ENCODE data around the gene RAP1GAP.

Gene RAP1GAP

GRCh38 chr1:21644906-21645305, 24.3 kb downstream of the RAP1GAP start:
- DNase-seq (ENCODE audit: low read depth), result no peak
- TF ChIP-seq CTCF (conservative IDR thresholded peaks at IDR 0.05; ENCODE audit: control insufficient read depth, insufficient read depth, low read depth, low read length), result no peak

GRCh38 chr1:21644348-21644747, 24.8 kb downstream of the RAP1GAP start:
- TF ChIP-seq CTCF (conservative IDR thresholded peaks at IDR 0.05; ENCODE audit: control insufficient read depth, insufficient read depth, low read depth, low read length), result no peak
- no peak for DNase-seq (ENCODE audit: low read depth)
- no peak overlapping the region for H3K4me3 ChIP-seq (ENCODE audit: control insufficient read depth, low read depth, low read length)

More at GRCh38 chr1:21644906-21645305, 24.3 kb downstream of the RAP1GAP start:
- H3K4me3 ChIP-seq (ENCODE audit: control insufficient read depth, low read depth, low read length), result no peak overlapping the region

GRCh38 chr1:21643624-21644023, 25.5 kb downstream of the RAP1GAP start:
- TF ChIP-seq CTCF (conservative IDR thresholded peaks at IDR 0.05; ENCODE audit: control insufficient read depth, insufficient read depth, low read depth, low read length), result no peak
- no peak overlapping the region for H3K4me3 ChIP-seq (ENCODE audit: control insufficient read depth, low read depth, low read length)
- no peak for DNase-seq (ENCODE audit: low read depth)

GRCh38 chr1:21641967-21642739, 27.0 kb downstream of the RAP1GAP start:
- TF ChIP-seq CTCF (conservative IDR thresholded peaks at IDR 0.05; ENCODE audit: control insufficient read depth, insufficient read depth, low read depth, low read length), result no peak
- no peak for DNase-seq (ENCODE audit: low read depth)
- no peak overlapping the region for H3K4me3 ChIP-seq (ENCODE audit: control insufficient read depth, low read depth, low read length)

- H3K4me3 ChIP-seq (ENCODE audit: control insufficient read depth, low read depth, low read length), result no peak overlapping the region
- DNase-seq (ENCODE audit: low read depth), result no peak
- no peak for TF ChIP-seq CTCF (conservative IDR thresholded peaks at IDR 0.05; ENCODE audit: control insufficient read depth, insufficient read depth, low read depth, low read length)
These were observed 27.6 kb downstream of the RAP1GAP start for GRCh38 chr1:21641537-21641936.

GRCh38 chr1:21641076-21641475, 28.1 kb downstream of the RAP1GAP start:
- no peak for DNase-seq (ENCODE audit: low read depth)
- no peak for TF ChIP-seq CTCF (conservative IDR thresholded peaks at IDR 0.05; ENCODE audit: control insufficient read depth, insufficient read depth, low read depth, low read length)
- H3K4me3 ChIP-seq (ENCODE audit: control insufficient read depth, low read depth, low read length), result no peak overlapping the region
